Peyer's patch (tissue), 4 donors: ENCODE results near the gene CENPU.

Experiments used
- CTCF ChIP-seq, 6 experiments: fragments of 450-650 bp in 4 of 6; fragments of 200-600 bp in 2 of 6; sonication (generic) in 1 of 6; IDR thresholded peaks; one replicate each; pipeline ENCODE4 v1.5.1; 2017 to 2019; ENCODE audit warnings: antibody characterized with exemption in 6 of 6, mild to moderate bottlenecking in 3 of 6, moderate library complexity in 1 of 6
- POLR2A ChIP-seq, 2 donors: fragments of 450-650 bp; IDR thresholded peaks; one replicate each; pipeline ENCODE4 v1.5.1; 2017; ENCODE audit warnings: antibody characterized with exemption in 2 of 2, mild to moderate bottlenecking in 2 of 2, moderate library complexity in 2 of 2

GRCh38 chr4:184689681-184690080 is 44.2 kb downstream of the CENPU start:
- no peak for TF ChIP-seq CTCF (IDR thresholded peaks at IDR 0.05)
- TF ChIP-seq POLR2A (IDR thresholded peaks at IDR 0.05), result no peak
